Measurements from ENCODE around the gene CFAP54.

- TF ChIP-seq CTCF (IDR thresholded peaks at IDR 0.05) (no peak), POLR2A (IDR thresholded peaks at IDR 0.05) (no peak)
These were observed 375.0 kb downstream of the CFAP54 start for GRCh38 chr12:96864335-96864734.

Measured in esophagus squamous epithelium (tissue), 4 donors.